Measurements from ENCODE around the gene ADARB2.

Gene ADARB2

GRCh38 chr10:1734288-1734687, 3.0 kb downstream of the ADARB2 start:
- DNase-seq: no peak

- DNase-seq: no peak
Measured at GRCh38 chr10:1733720-1734119, 3.6 kb downstream of the ADARB2 start.

GRCh38 chr10:1732564-1732996, 4.7 kb downstream of the ADARB2 start:
- DNase-seq: no peak

DNA sequence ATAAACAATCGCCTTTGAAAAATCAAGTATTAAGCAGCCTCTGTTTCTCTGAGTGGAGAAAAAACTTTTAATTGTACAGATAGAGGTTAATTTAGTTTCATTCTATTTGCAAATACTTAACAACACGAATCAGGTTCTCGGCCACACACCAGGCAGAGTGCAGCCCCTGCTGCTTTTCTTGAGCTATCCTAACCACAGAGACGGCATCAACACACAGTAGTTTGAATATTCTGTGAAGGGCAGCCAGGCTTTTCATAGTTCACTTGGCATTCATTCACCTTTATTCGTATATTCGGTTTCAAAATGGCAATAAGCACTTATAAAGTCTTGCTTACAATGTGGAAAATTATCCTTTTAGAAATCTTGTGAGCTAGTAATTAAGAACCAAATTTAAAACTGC, 5.7 kb downstream of the ADARB2 start:
- DNase-seq: no peak

DNA sequence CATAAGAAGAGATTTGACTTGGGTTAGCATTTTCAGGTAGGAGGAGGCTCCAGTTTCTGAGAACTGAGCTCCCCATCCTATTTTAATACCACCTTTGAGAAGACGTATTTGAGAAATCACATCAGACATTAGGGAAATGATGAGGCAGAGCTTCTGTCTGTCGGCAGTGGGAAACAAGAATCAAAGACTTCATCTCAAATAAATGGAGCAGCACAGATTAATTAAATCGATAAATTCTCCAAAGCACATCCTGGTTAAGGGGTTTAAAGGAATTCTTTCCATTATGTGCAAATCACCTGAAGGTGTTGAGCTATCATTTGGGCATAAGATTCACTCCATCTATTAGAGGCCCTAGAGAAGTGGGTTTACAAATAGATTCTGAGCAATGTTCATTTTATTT, 7.6 kb downstream of the ADARB2 start:
- no peak for DNase-seq

- no peak for DNase-seq
Measured at GRCh38 chr10:1726861-1727260, 10.5 kb downstream of the ADARB2 start.

GRCh38 chr10:1724921-1725488, 12.3 kb downstream of the ADARB2 start:
- DNase-seq: no peak

GRCh38 chr10:1716839-1717238, 20.5 kb downstream of the ADARB2 start:
- DNase-seq: no peak

DNA sequence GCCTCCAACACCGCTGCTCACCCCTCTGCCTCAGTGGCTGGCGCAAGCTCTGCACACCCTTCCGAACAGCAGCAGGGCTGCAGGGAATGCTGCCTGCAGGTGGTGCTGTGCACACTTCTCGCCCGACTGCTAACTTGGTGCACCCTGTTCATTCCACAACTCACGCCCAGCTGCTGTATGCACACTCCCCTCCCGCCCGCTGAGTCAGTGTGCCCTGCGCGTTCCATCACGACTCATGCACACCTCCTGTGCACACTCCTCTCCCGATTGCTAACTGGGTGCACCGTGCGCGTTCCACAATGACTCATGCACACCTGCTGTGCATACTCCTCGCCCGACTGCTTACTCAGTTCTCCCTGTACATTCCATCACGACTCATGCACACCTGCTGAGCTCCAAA, 21.5 kb downstream of the ADARB2 start:
- no peak for DNase-seq

DNA sequence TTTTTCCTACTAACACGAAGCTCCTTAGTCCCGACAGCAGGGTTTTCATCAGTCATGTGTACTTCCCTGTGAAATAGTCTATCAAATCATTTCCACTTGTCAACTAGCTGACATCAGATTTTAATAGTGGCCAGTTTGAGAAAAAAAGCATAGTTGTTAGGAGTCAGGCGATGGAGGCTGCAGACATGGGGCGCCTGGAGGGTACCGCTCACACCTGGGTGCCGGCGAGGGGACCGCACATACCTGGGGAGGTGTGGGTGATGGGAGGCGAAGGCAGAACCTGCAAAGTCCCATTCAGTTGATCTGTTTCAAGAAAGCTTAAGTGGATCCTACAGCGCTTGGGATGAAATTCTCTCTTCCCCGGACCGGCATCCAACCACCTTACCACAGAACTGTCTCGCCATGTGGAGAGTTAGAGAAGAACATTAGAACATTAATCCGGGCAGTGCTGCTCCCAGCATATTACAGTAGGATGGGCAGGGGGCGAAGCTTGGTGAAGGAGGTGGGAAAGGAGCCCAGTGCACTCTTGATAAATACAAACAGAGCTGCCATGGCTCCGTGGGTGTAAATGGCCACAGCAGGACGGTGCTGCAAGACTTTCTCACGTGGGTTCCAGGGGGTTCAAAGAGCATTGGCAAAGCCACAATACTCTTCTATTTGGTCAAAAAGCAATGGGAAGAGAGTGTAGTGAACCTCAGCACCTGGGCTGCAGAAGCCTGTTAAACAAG, 24.2 kb downstream of the ADARB2 start:
- DNase-seq: no peak

- no peak for DNase-seq
Measured at GRCh38 chr10:1712314-1712713, 25.0 kb downstream of the ADARB2 start.

- no peak for DNase-seq
Measured at GRCh38 chr10:1709161-1709560, 28.2 kb downstream of the ADARB2 start.

GRCh38 chr10:1708746-1709145, 28.6 kb downstream of the ADARB2 start:
- DNase-seq: no peak

GRCh38 chr10:1706711-1707110, 30.6 kb downstream of the ADARB2 start:
- DNase-seq: no peak

DNA sequence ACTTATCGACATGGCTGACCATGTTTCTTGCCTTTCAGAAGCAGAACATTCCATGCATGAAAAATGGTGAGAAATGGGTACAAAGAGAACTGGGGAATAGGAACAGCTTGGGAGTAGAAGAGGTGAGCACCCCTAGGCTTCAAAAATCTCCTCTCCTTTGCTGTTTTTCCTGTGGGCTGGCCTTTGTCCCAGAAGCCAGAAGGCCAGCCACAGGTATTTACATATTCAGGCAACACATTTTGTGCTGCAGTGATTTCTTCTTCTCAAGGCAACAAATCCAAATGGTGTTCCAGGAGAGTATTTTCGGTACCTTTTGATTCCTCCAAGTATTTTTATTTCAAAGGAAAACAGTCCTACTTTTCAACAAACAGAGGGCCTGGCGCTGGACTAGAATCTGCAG, 31.1 kb downstream of the ADARB2 start:
- no peak for DNase-seq

- DNase-seq: no peak
Measured at GRCh38 chr10:1698185-1698584, 39.1 kb downstream of the ADARB2 start.

DNA sequence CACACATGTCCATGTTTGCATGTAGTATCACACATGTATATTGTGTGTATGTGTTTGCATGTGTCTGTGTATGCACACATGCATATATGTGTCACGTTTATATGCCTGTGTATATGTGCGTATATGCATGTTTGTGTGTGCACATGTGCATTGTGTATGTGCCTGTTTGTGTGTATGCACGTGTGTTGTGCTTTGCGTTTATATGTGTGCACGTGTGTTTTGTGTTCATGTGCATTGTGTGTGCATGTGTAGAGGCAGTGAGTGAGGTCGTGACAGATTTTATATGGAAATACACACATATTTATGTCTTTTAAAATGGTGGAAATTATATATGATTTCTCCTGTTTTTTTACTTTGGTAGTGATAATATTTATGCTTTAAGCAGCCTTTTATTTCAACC, 41.2 kb downstream of the ADARB2 start:
- no peak for DNase-seq

GRCh38 chr10:1690086-1690485, 47.2 kb downstream of the ADARB2 start:
- DNase-seq: no peak

GRCh38 chr10:1688531-1688930, 48.8 kb downstream of the ADARB2 start:
- no peak for DNase-seq

GRCh38 chr10:1687623-1688150, 49.6 kb downstream of the ADARB2 start:
- DNase-seq: no peak

GRCh38 chr10:1687190-1687589, 50.1 kb downstream of the ADARB2 start:
- no peak for DNase-seq

DNA sequence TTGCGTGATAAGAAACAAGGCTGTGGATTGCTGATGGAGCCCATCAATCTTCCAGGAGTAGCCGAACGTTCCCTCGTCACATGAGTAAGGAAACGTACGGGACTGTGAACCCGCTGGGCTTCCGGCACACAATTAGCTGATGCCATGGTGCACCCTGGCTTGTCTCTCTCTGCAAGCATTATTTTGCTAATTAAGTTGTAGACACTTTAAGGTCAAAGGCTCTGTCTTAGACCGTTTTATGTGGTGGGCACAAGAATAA, 50.9 kb downstream of the ADARB2 start:
- DNase-seq: no peak

- no peak for DNase-seq
Measured at GRCh38 chr10:1685699-1686490, 51.4 kb downstream of the ADARB2 start.

DNA sequence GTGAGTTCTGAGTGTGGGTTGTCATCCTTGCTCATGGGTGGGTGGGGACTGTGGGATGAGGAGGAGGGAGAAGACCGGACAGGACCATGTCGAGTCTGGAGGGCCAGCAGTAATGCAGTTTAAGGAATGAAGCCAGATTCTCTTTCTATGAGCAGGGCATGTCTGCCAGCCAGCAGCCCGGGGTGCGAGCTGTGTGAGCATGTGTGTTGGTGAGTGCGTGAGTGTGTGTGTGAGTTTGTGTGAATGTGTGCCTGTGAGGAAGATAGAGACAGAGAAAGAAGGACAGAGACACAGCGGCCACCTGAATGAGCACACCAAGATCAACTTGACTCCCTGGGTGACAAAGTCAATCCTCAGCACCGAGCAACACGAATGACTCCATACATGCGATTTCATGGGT, 52.3 kb downstream of the ADARB2 start:
- no peak for DNase-seq
